IPS-18c (cell line): Measurements from ENCODE around the gene ICAM2.

ENCODE experiments used
- H3K4me3 ChIP-seq: 2 replicates; pipeline ENCODE4 v1.7.0; 2013; ENCODE audit warnings: low read depth, mild to moderate bottlenecking, low read length, moderate library complexity; ENCODE audit not compliant: insufficient read depth
- H3K9me3 ChIP-seq: one replicate; pipeline ENCODE4 v1.6.1; 2013; ENCODE audit warnings: mild to moderate bottlenecking, low read length, moderate library complexity; ENCODE audit not compliant: control insufficient read depth, insufficient read depth

Gene ICAM2

GRCh38 chr17:64020056-64020766 is at the start of gene ICAM2:
ICAM2 (minus strand) TSS chr17:64020633; CDS start chr17:64006691, 13,942 bp downstream.
- Histone ChIP-seq H3K9me3 (no peaks in the 10 kb centered on the region), H3K4me3 (peak within 1 kb of the TSS; percentile 15; the same call in 1 of the 2 replicates)

DNA sequence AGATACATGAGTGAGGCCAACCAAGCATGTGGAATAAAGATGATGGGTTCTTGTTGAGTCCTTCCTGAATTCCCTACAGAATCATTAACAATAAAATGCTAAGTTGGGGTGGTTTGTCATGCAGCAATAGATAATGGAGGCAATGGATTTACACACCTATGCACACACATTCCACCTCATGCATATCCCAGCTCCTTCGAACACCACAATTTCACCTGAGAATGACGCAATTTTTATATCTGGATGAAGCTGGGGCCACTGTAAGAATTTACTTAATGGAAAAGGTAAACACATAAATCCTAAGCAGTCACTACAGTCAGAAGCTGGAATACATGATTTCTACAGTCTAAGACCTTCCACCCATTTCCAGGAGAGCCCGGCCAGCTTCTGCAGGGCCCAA is 49.8 kb upstream of the ICAM2 start:
- Histone ChIP-seq H3K4me3 (no peak overlapping the region), H3K9me3 (no peaks in the 10 kb centered on the region)

DNA sequence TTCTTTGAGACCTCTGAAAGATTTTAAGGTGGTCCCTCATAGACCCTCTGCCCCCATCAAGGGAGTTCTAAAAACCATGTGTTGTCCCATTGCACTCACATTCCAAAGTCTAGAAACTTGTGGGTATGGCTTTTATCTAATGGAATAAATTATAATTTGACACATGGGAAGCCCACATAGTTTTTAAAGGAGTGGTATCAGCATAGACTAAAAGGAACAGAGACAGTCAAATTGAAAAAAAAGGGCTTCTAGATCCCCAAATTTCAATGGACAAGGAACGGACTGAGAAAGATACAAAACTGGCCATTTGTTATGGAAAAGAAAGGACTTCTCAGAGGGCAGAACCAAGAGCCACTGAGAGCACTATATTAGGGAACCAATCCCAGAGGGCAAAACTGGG is 48.7 kb upstream of the ICAM2 start:
- H3K9me3 ChIP-seq, result no peaks in the 10 kb centered on the region
- H3K4me3 ChIP-seq, result no peak overlapping the region

DNA sequence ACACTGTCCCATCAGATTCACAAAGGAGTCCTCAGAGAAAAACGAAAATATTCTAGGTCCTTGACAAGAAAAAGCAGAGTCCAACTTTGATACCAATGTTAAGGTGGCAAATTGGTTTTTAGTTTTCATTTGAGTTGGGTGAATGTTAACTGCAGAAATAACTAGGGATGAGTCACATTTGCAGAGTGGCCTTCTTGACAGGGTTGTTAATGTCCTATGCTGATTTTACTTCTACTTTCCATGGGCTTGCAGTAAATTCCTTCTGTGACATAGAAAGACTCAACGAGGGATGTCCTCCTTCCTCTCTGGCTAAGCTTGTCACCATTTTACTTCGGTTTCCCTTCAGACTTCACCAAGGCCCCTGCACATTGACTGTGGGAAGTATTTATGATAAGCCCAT is 47.2 kb upstream of the ICAM2 start:
- no peak overlapping the region for H3K4me3 ChIP-seq
- no peaks in the 10 kb centered on the region for H3K9me3 ChIP-seq

- H3K4me3 ChIP-seq, result no peak overlapping the region
- no peaks in the 10 kb centered on the region for H3K9me3 ChIP-seq
Observed at GRCh38 chr17:64066716-64067115, 46.3 kb upstream of the ICAM2 start.

GRCh38 chr17:64065161-64065560 is 44.7 kb upstream of the ICAM2 start:
- H3K9me3 ChIP-seq, result no peaks in the 10 kb centered on the region
- H3K4me3 ChIP-seq, result no peak overlapping the region

- Histone ChIP-seq H3K9me3 (no peaks in the 10 kb centered on the region), H3K4me3 (peak overlapping the region; percentile 17)
Observed at GRCh38 chr17:64064331-64064730, 43.9 kb upstream of the ICAM2 start.

- peak overlapping the region; percentile 17 for H3K4me3 ChIP-seq
- no peaks in the 10 kb centered on the region for H3K9me3 ChIP-seq
Observed at GRCh38 chr17:64063766-64064224, 43.4 kb upstream of the ICAM2 start.

GRCh38 chr17:64063088-64063487 is 42.7 kb upstream of the ICAM2 start:
- Histone ChIP-seq H3K9me3 (no peaks in the 10 kb centered on the region), H3K4me3 (no peak overlapping the region)

DNA sequence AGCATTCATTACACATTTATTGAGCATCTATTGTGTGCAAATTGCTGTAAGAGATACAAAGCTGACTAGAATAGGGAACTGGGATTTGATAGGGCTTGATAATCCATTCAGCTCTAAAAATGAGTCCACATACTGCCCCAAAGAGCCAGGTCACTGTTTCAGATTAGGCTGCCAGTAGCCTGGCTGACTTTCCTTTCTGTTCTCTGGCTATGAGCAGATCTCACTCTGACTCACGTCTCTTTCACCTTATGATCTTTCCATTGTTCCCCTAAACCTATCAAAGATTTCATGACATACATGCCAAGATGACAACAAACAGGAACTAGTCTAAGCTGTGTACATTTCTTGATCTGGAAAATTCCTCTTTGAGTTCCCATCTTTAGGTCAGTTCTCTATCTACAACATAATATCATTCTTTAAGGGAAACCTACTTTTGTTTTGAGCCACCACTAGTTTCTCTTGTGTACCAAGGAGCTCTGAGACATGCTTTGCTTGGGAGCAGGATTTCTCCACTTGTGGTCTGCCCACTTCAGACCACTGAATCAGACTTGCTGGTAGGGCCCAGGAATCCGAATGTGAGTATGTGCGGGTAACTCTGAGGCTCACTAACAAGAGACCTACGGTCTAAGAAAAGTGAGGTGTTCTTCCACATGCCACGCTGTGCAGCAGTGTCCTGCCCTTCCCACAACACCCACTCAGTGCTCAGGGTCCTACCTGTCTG is 40.9 kb upstream of the ICAM2 start:
- Histone ChIP-seq H3K9me3 (no peaks in the 10 kb centered on the region), H3K4me3 (no peak overlapping the region; the same call in 1 of the 2 replicates)

- Histone ChIP-seq H3K4me3 (no peak overlapping the region), H3K9me3 (no peaks in the 10 kb centered on the region)
Observed at GRCh38 chr17:64060331-64060730, 39.9 kb upstream of the ICAM2 start.

DNA sequence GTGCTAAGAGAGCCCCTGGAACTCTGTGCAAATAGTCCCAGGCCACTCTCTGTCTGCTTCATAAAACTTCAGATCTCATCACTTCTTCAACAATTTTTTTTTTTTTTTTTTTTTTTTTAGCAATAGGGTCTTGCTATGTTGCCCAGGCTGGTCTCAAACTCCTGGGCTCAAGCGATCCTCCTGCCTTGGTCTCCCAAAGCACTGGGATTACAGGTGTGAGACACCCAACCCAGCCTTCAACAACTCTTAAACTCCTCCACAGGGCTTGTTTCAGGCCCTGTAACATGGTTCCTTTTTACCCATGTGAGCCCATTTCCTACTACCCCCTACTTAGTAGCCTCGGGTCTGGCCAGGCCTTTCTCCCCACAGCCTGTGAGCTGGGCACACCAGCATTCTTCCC is 39.3 kb upstream of the ICAM2 start:
- Histone ChIP-seq H3K9me3 (no peaks in the 10 kb centered on the region), H3K4me3 (no peak overlapping the region)

DNA sequence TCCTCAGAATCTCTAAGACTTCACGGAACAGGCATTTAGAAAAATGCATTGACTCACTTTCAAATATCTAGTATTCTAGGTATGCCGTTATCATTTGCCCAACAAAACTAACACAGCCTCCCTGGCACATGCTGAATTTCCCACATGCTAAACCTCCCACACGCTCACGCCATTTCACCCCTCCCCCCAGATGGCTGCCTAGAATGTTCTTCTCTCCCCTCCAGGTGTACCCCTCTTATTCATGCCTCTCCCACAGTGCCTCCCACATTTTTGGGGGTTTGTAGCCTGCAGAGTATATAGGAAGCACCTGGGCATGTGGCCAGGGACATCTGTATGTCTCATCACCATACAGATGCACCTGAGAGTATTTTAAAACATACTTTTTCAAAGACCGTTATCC is 38.2 kb upstream of the ICAM2 start:
- H3K4me3 ChIP-seq, result no peak overlapping the region

DNA sequence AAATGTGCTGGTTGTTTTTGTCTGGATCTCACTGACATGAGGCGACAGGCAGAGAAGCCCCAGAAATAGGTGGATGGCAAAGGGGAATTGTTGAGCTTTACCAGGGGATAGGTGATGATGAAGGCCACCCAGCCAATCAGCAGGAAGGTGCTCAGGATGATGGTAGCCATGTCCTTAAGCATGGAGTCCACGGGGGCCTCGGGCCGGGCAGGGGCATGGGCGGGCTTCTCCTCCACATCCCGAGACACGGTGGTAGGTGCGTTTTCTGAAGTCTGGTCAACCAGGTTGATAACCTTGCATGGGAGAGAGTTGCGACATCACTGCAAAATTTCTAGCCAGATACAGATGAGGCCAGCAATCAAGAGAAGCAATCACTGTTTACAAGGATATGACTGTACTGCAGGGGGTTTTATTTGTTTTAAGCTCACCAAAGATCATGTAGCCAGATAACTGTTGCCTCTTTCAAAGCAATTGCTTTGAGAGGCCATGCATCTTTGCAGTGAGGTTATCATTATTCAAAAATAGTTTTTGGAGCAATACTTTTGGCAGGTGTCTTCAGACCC is 37.3 kb upstream of the ICAM2 start:
- Histone ChIP-seq H3K9me3 (no peaks in the 10 kb centered on the region), H3K4me3 (no peak overlapping the region)

More for the DNA sequence above, 38.2 kb upstream of the ICAM2 start:
- no peaks in the 10 kb centered on the region for H3K9me3 ChIP-seq

GRCh38 chr17:64056269-64057005 is 36.0 kb upstream of the ICAM2 start:
- no peaks in the 10 kb centered on the region for H3K9me3 ChIP-seq
- no peak overlapping the region for H3K4me3 ChIP-seq

DNA sequence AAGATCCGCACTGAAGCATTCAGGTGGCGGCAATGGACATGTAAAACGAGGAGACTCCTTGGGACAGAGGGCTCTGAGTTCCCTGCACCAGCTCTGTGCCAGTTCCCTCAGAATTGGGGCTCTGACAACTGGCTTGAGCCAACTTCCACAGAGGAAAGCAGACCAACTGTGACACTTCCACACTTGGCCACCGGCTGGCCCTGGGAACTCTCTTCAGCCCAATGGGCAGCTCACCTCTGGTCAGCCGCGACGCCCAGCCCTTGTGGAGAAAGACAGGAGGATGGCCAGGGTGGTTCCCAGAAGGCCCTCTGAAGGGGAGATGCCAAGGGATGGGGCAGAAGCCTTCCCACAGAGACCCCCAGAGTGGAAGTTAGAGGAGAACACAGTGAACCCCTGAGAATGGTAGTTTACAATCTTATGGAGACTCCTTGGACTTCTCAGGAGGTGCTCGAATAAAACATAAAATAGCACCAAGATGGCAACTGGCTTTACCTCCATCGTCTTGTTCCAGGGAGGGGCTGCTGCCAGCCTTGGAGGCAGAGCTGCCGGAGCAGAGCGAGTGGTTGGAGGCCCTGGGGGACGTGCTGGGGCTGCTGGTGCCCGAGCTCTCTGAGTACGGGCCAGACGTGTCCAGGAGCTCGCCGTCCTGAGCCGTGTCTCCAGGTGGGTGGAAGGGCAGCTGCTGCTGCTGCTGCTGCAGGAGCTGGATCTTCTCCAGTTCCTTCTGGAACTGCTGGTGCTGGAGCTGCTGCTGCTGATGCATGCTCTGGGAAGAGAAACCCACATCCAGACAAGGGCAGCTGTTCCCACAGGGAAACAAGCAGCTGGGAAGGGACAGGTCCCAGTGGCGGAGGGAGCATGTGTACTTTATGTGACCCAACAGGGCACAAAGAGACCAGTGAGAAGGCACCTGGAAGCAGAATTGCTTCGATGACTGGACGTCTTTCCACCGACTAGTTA is 35.0 kb upstream of the ICAM2 start:
- no peaks in the 10 kb centered on the region for H3K9me3 ChIP-seq
- H3K4me3 ChIP-seq, result no peak overlapping the region

DNA sequence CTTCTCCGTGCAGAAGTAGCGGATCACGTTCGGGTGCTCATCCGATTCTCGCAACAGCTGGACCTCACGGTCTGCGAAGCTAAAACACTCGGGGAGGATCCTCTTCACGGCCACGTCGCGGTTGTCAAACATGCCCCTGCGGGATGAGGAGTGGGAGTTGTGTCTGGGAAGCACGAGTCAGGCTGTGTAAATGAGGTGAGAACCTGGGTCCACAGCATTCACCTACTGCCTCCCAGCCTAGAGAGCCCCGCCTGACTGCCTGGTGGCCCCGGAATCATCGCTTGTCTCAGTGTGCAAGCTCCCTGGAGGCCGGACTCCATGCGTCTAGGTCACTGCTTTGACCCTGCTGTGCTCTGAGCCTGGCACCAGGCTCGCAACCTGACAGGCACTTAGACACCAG is 33.9 kb upstream of the ICAM2 start:
- Histone ChIP-seq H3K9me3 (no peaks in the 10 kb centered on the region), H3K4me3 (no peak overlapping the region)
